GM12878 (cell line): Measurements from ENCODE around the gene GABRR3. TPM values are rescaled to one million over a fixed set of nuclear protein-coding genes. Genes with fewer than 3 reads are reported as not detected.

ENCODE experiments used
- ATAC-seq: fragments of 200-7000 bp; cut with Tn5 transposase; 3 replicates; pipeline ENCODE4 v1.9.1; 2020; ENCODE audit warnings: mild to moderate bottlenecking, moderate library complexity
- BruUV-seq: library from RNA; stranded (reverse); fragments of 400-500 nt; replicated peaks from 2 replicates; lab custom pipeline; 2021; lab: Mats Ljungman, UMichigan
- CTCF ChIA-PET: fragments of 300-600 bp; sonication (Branson Sonifier 250); formaldehyde crosslinking; extraction: SDS; loops from one replicate; lab custom pipeline; 2021; ENCODE audit warnings: inconsistent platforms; lab: Yijun Ruan, JAX
- POLR2A ChIA-PET: fragments of 350-600 bp; formaldehyde crosslinking; extraction: SDS; loops from one replicate; lab custom pipeline; 2021; ENCODE audit warnings: inconsistent platforms; lab: Charles Lee
- RAD21 ChIA-PET: fragments of 300-600 bp; sonication (Branson Sonifier 250); formaldehyde crosslinking; loops from one replicate; lab custom pipeline; 2023; ENCODE audit warnings: antibody characterized with exemption; ENCODE audit not compliant: unreplicated experiment; lab: Charles Lee
- SMC1A ChIA-PET: fragments of 300-600 bp; sonication (Branson Sonifier 250); formaldehyde crosslinking; loops from one replicate; lab custom pipeline; 2023; ENCODE audit not compliant: unreplicated experiment, uncharacterized antibody; lab: Charles Lee
- DNase-seq: peaks from one replicate; pipeline ENCODE4 v3.0.0-alpha.2; 2011; ENCODE audit warnings: low read depth, low spot score
- FAIRE-seq: peaks from 3 replicates; lab custom pipeline; 2011; peaks lifted over from hg19 to GRCh38; lab: Jason Lieb, UNC
- H2AFZ ChIP-seq: 2 replicates; pipeline ENCODE4 v1.6.0; 2011; ENCODE audit warnings: low read depth, low read length, control low read depth; ENCODE audit not compliant: control insufficient read depth
- H3K27ac ChIP-seq: 2 replicates; pipeline ENCODE4 v1.5.1; 2011; ENCODE audit warnings: control low read depth; ENCODE audit not compliant: control insufficient read depth, insufficient read depth
- H3K27me3 ChIP-seq, 2 experiments: replicated peaks in 1 of 2; 2 replicates each; pipeline versions ENCODE4 v1.6.0 to v1.6.1; 2011; ENCODE audit warnings: low read length in 1 of 2; ENCODE audit not compliant: control insufficient read depth in 2 of 2, insufficient read depth in 2 of 2
- H3K36me3 ChIP-seq, 2 experiments: 2 replicates each; pipeline ENCODE4 v1.5.1; 2011; ENCODE audit warnings: low read length in 1 of 2; ENCODE audit not compliant: control insufficient read depth in 2 of 2, insufficient read depth in 2 of 2
- H3K4me1 ChIP-seq: 2 replicates; pipeline ENCODE4 v1.6.1; 2011; ENCODE audit warnings: mild to moderate bottlenecking, low read length, moderate library complexity, mixed read lengths; ENCODE audit not compliant: control insufficient read depth, insufficient read depth
- H3K4me2 ChIP-seq: 2 replicates; pipeline ENCODE4 v1.6.0; 2011; ENCODE audit warnings: control low read depth; ENCODE audit not compliant: control insufficient read depth, insufficient read depth
- H3K4me3 ChIP-seq: fragments of 200-600 bp; sonication (generic); 2 replicates; pipeline ENCODE4 v1.5.1; 2016
- H3K79me2 ChIP-seq: 2 replicates; pipeline ENCODE4 v1.6.0; 2011; ENCODE audit warnings: low read length; ENCODE audit not compliant: control insufficient read depth, insufficient read depth
- H3K9ac ChIP-seq: 2 replicates; pipeline ENCODE4 v1.8.0; 2011; ENCODE audit warnings: low read length, control low read depth, mixed read lengths; ENCODE audit not compliant: control insufficient read depth, insufficient read depth
- H3K9me3 ChIP-seq: replicated peaks from 3 replicates; pipeline ENCODE4 v1.5.1; 2011; ENCODE audit warnings: mild to moderate bottlenecking, low read length; ENCODE audit not compliant: control insufficient read depth, insufficient read depth
- H4K20me1 ChIP-seq: 2 replicates; pipeline ENCODE4 v1.6.0; 2011; ENCODE audit not compliant: control insufficient read depth, insufficient read depth
- BCL11A ChIP-seq: IDR thresholded peaks from 2 replicates; pipeline ENCODE4 v1.6.1; 2011; ENCODE audit warnings: low read depth, low read length
- CHD1 ChIP-seq: IDR thresholded peaks from 2 replicates; pipeline ENCODE4 v1.6.1; 2012; ENCODE audit warnings: low read depth, low read length, improper control_type of control experiment
- EZH2 ChIP-seq: IDR thresholded peaks from 2 replicates; pipeline ENCODE4 v1.6.1; 2012; ENCODE audit warnings: low read depth, mild to moderate bottlenecking, control low read depth, inconsistent platforms, low read length, borderline replicate concordance; ENCODE audit not compliant: control insufficient read depth
- IRF4 ChIP-seq: IDR thresholded peaks from 2 replicates; pipeline ENCODE4 v1.6.1; 2011; ENCODE audit warnings: low read depth, low read length
- MTA2 ChIP-seq: fragments of 450-650 bp; IDR thresholded peaks from 2 replicates; pipeline ENCODE4 v1.6.1; 2016; ENCODE audit warnings: low read depth, mild to moderate bottlenecking, moderate library complexity
- NR2C2 ChIP-seq: IDR thresholded peaks from 2 replicates; pipeline ENCODE4 v1.6.1; 2011; ENCODE audit warnings: borderline replicate concordance, low read depth; ENCODE audit not compliant: control insufficient read depth, insufficient read length
- NRF1 ChIP-seq: conservative IDR thresholded peaks from 2 replicates; pipeline ENCODE4 v1.6.1; 2011; ENCODE audit warnings: mild to moderate bottlenecking, low read depth, low read length, improper control_type of control experiment
- RFX5 ChIP-seq: IDR thresholded peaks from 2 replicates; pipeline ENCODE4 v1.6.1; 2011; ENCODE audit warnings: low read depth, low read length, improper control_type of control experiment
- SIN3A ChIP-seq: IDR thresholded peaks from 2 replicates; pipeline ENCODE4 v1.6.1; 2012; ENCODE audit warnings: low read depth, low read length, improper control_type of control experiment
- SUPT20H ChIP-seq: IDR thresholded peaks from 2 replicates; pipeline ENCODE4 v1.6.1; 2011; ENCODE audit warnings: low read depth, mild to moderate bottlenecking, low read length, moderate library complexity, borderline replicate concordance; ENCODE audit not compliant: control insufficient read depth
- TARDBP ChIP-seq: IDR thresholded peaks from 2 replicates; pipeline ENCODE4 v1.6.1; 2016; ENCODE audit warnings: borderline replicate concordance
- TCF3 ChIP-seq: IDR thresholded peaks from 2 replicates; pipeline ENCODE4 v1.6.1; 2012; ENCODE audit warnings: low read depth, mild to moderate bottlenecking, low read length, borderline replicate concordance; ENCODE audit not compliant: insufficient read depth
- ZNF24 ChIP-seq: fragments of 450-650 bp; IDR thresholded peaks from 2 replicates; pipeline ENCODE4 v1.6.1; 2017; ENCODE audit warnings: antibody characterized with exemption, mild to moderate bottlenecking
- ZNF622 ChIP-seq: fragments of 450-650 bp; IDR thresholded peaks from 2 replicates; pipeline ENCODE4 v1.6.1; 2017; ENCODE audit warnings: mild to moderate bottlenecking, inconsistent platforms
- ZZZ3 ChIP-seq: IDR thresholded peaks from 2 replicates; pipeline ENCODE4 v1.6.1; 2011; ENCODE audit warnings: low read depth; ENCODE audit not compliant: control insufficient read depth, insufficient read length
- WGBS: methylation state at CpG from one replicate; pipeline ENCODE4 v1.1.6; 2016; ENCODE audit warnings: low lambda C conversion rate; ENCODE audit not compliant: insufficient replicate concordance, insufficient coverage; ENCODE audit errors: missing lambda C conversion rate; 5-methylcytosine and 5-hydroxymethylcytosine counted together
- in situ Hi-C: fragments of 300-500 bp; cut with MboI; formaldehyde crosslinking; loops from 9 replicates; pipeline ENCODE4 v1.14.3; 2018; ENCODE audit warnings: mixed read lengths
- intact Hi-C: fragments of 100-400 bp; cut with micrococcal nuclease; formaldehyde crosslinking; loops from one replicate; pipeline ENCODE4 v1.14.2; 2022; ENCODE audit not compliant: unreplicated experiment
- polyA plus RNA-seq, 11 experiments: library from polyadenylated mRNA; depleted of rRNA in 4 of 11; unstranded in 6 of 11; stranded (reverse) in 5 of 11; fragments of >200 nt; fragmentation: Nextera tagmentation in 4 of 11; fragmentation: Illumina TruSeq in 1 of 11; extraction: Ambion mirVana in 4 of 11; extraction: Trizol in 1 of 11; gene quantifications; 1 replicate in 1 of 11; 2 replicates in 10 of 11; pipeline versions ENCODE4 v1.2.1 to v1.2.3, GENCODE V29; 2011 to 2016; ENCODE audit warnings: inconsistent platforms in 2 of 11, missing spikeins in 2 of 11, low read depth in 1 of 11
- total RNA-seq, 4 experiments: library from RNA; depleted of rRNA in 3 of 4; stranded (reverse); fragments of >200 nt in 3 of 4; fragmentation: Illumina TruSeq in 1 of 4; extraction: Trizol in 1 of 4; gene quantifications; 2 replicates each; pipeline versions ENCODE4 v1.2.1 to v1.2.3, GENCODE V29; 2013 to 2021
- TF ChIP-seq, protein P1 (sequence below): IDR thresholded peaks from 2 replicates; pipeline ENCODE4 v1.6.1; 2012; ENCODE audit warnings: low read depth, low read length, improper control_type of control experiment
- TF ChIP-seq, protein P2 (sequence below): fragments of 450-650 bp; IDR thresholded peaks from 2 replicates; pipeline ENCODE4 v1.6.1; 2016; ENCODE audit warnings: mild to moderate bottlenecking
- TF ChIP-seq, protein P3 (sequence below): IDR thresholded peaks from 2 replicates; pipeline ENCODE4 v1.6.1; 2011; ENCODE audit warnings: low read depth, mild to moderate bottlenecking, low read length, moderate library complexity, borderline replicate concordance; ENCODE audit errors: extremely low read depth
- TF ChIP-seq, protein P4 (sequence below): fragments of 450-650 bp; IDR thresholded peaks from 2 replicates; pipeline ENCODE4 v1.6.1; 2017; ENCODE audit warnings: mild to moderate bottlenecking, moderate library complexity

The GABRR3 gene
- total and polyA plus RNA-seq, 10 of the 15 experiments (the other 5 are each of a cell fraction or from before 2014, with no cell fraction given): not detected

DNA sequence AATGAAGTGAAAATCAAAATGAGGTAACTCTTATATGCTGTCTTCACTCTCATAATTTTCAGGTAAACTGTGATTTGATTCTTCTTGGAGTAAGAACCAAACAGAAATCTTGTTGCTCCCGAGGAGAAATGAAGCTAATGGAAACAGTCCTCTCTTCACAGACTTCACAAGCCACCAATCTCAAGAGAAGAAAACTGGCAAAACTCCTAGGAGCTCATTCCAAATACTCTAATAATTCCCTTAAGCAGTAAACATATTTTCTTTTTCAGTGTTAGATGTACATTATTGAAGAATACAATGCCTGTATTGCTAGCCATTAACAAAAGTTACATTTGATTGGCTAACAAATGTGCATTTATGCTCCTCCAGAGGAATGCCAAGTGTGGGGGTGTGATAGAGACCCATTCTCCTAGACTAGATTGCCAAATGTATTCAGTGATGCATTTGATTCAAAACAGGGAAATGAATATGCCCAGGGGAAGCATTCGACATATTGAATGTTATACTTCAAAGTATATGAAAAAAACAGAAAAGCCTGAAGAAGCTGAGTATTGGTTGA, 51.1 kb downstream of the GABRR3 start:
- H3K27ac ChIP-seq: no peak overlapping the region
- DNase-seq (no peak), ATAC-seq (no peak), FAIRE-seq (no peak)
- ChIA-PET SMC1A (interaction anchor here (0.9 to 2.0 kb wide), 7 partner anchors 14 to 219 kb away, joined by 3 to 9 read pairs (median 3); no protein-coding TSS in a partner anchor), POLR2A (no interaction called here), CTCF (interaction anchor here (1.1 to 1.9 kb wide), 5 partner anchors 13 to 187 kb away, joined by 3 to 7 read pairs (median 3); no protein-coding TSS in a partner anchor), RAD21 (interaction anchor here (0.6 to 1.0 kb wide), 2 partner anchors 19 to 39 kb away, joined by 3 read pairs; no protein-coding TSS in a partner anchor)
- H3K4me1 ChIP-seq: no peaks in the 10 kb centered on the region; the same call in 1 of the 2 replicates
- H4K20me1 ChIP-seq: no peaks in the 10 kb centered on the region
- H3K79me2 ChIP-seq: no peaks in the 10 kb centered on the region
- H3K36me3 ChIP-seq: no peaks in the 10 kb centered on the region
- in situ Hi-C loops: no loop called here
- 30% methylated on average over 2 of the region's 2 CpGs for WGBS
- no peaks in the 10 kb centered on the region for H3K9me3 ChIP-seq
- no peak overlapping the region for H3K4me2 ChIP-seq
- no TSS peak for BruUV-seq
- H3K4me3 ChIP-seq: no peak overlapping the region
- no peak overlapping the region for H2AFZ ChIP-seq
- H3K9ac ChIP-seq: no peak overlapping the region
- H3K27me3 ChIP-seq: no peaks in the 10 kb centered on the region
- intact Hi-C loops: no loop called here
- TF ChIP-seq NRF1: no peak
- no peak for TF ChIP-seq TCF3
- no peak for TF ChIP-seq MTA2
- TF ChIP-seq ZZZ3: no peak
- no peak for TF ChIP-seq ZNF622
- TF ChIP-seq RFX5: no peak
- no peak for TF ChIP-seq IRF4
- TF ChIP-seq, protein P1, sequence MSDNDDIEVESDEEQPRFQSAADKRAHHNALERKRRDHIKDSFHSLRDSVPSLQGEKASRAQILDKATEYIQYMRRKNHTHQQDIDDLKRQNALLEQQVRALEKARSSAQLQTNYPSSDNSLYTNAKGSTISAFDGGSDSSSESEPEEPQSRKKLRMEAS: no peak
- TF ChIP-seq ZNF24: no peak
- no peak for TF ChIP-seq CHD1
- TF ChIP-seq SIN3A: no peak
- TF ChIP-seq, protein P2, sequence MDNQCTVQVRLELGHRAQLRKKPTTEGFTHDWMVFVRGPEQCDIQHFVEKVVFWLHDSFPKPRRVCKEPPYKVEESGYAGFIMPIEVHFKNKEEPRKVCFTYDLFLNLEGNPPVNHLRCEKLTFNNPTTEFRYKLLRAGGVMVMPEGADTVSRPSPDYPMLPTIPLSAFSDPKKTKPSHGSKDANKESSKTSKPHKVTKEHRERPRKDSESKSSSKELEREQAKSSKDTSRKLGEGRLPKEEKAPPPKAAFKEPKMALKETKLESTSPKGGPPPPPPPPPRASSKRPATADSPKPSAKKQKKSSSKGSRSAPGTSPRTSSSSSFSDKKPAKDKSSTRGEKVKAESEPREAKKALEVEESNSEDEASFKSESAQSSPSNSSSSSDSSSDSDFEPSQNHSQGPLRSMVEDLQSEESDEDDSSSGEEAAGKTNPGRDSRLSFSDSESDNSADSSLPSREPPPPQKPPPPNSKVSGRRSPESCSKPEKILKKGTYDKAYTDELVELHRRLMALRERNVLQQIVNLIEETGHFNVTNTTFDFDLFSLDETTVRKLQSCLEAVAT: no peak
- TF ChIP-seq, protein P3, sequence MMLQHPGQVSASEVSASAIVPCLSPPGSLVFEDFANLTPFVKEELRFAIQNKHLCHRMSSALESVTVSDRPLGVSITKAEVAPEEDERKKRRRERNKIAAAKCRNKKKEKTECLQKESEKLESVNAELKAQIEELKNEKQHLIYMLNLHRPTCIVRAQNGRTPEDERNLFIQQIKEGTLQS: no peak
- TF ChIP-seq BCL11A: no peak
- no peak for TF ChIP-seq TARDBP
- no peak for TF ChIP-seq SUPT20H
- no peak for TF ChIP-seq EZH2
- TF ChIP-seq, protein P4, sequence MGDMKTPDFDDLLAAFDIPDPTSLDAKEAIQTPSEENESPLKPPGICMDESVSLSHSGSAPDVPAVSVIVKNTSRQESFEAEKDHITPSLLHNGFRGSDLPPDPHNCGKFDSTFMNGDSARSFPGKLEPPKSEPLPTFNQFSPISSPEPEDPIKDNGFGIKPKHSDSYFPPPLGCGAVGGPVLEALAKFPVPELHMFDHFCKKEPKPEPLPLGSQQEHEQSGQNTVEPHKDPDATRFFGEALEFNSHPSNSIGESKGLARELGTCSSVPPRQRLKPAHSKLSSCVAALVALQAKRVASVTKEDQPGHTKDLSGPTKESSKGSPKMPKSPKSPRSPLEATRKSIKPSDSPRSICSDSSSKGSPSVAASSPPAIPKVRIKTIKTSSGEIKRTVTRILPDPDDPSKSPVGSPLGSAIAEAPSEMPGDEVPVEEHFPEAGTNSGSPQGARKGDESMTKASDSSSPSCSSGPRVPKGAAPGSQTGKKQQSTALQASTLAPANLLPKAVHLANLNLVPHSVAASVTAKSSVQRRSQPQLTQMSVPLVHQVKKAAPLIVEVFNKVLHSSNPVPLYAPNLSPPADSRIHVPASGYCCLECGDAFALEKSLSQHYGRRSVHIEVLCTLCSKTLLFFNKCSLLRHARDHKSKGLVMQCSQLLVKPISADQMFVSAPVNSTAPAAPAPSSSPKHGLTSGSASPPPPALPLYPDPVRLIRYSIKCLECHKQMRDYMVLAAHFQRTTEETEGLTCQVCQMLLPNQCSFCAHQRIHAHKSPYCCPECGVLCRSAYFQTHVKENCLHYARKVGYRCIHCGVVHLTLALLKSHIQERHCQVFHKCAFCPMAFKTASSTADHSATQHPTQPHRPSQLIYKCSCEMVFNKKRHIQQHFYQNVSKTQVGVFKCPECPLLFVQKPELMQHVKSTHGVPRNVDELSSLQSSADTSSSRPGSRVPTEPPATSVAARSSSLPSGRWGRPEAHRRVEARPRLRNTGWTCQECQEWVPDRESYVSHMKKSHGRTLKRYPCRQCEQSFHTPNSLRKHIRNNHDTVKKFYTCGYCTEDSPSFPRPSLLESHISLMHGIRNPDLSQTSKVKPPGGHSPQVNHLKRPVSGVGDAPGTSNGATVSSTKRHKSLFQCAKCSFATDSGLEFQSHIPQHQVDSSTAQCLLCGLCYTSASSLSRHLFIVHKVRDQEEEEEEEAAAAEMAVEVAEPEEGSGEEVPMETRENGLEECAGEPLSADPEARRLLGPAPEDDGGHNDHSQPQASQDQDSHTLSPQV: no peak
- no peak for TF ChIP-seq NR2C2
